LoVo (cell line): ENCODE measurements around the gene NEK6.

ENCODE experiments used
- DNase-seq: peaks from one replicate; pipeline ENCODE4 v3.0.0-alpha.2; 2016; ENCODE audit warnings: low spot score

NEK6 gene

GRCh38 chr9:124261736-124262648 is 4.2 kb downstream of the NEK6 start:
- DNase-seq: no peak

- DNase-seq: no peak
Observed at GRCh38 chr9:124262649-124262972, 4.9 kb downstream of the NEK6 start.

DNA sequence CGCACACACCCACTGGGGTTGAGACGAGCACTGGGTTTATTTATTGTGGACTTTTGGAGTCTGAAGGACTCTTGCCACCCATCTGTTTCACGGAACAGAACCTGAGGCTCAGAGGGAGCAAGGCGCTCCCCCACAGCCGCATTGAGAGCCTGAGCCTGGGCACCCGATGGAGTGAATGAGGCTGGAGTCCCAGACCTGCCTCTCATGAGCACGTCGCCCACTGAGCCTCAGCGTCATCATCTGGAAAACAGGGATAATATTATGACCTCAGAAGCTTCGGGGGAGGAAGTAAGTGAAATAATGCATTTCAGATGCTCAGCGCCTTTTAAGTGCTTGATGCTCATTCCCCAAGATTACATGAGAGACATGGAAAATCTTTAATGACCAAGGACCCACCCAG is 5.5 kb downstream of the NEK6 start:
- DNase-seq: no peak

DNA sequence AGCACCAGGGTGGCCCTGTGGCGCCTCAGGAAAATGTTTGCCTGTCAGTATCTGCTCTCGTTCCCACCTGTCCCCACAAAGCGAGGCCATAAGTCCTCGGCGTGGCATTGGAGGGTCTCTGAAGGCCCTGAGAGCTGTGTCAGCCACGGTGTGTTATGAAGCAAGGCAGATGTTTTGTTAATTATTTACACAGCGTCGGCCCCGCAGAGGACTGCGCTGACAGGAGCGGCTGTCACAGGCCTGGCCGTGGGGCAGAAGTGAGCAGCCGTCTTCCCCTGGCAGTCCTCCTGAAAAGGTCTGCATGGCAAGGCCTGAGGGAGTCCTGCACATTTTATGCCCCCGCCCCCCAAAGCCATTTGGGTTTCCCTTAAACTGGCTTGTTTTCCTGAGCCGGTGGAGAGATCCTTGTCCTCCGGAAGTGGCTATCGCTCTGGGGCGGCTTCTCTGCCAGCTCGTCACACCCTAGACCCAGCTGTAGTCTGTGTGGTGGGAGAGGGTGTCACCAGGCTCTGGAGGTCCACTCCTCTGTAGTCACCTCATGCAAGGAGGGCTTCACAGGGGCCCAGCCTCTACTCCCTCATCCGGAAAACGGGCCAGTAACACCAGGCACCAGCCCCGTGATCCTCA is 6.2 kb downstream of the NEK6 start:
- DNase-seq: no peak

- DNase-seq: peak; percentile 56
Observed at GRCh38 chr9:124264823-124265233, 7.1 kb downstream of the NEK6 start.

- no peak for DNase-seq
Observed at GRCh38 chr9:124265551-124265950, 7.8 kb downstream of the NEK6 start.

GRCh38 chr9:124266139-124266825 is 8.5 kb downstream of the NEK6 start:
- DNase-seq: no peak

GRCh38 chr9:124266826-124267201 is 9.1 kb downstream of the NEK6 start:
- no peak for DNase-seq

DNA sequence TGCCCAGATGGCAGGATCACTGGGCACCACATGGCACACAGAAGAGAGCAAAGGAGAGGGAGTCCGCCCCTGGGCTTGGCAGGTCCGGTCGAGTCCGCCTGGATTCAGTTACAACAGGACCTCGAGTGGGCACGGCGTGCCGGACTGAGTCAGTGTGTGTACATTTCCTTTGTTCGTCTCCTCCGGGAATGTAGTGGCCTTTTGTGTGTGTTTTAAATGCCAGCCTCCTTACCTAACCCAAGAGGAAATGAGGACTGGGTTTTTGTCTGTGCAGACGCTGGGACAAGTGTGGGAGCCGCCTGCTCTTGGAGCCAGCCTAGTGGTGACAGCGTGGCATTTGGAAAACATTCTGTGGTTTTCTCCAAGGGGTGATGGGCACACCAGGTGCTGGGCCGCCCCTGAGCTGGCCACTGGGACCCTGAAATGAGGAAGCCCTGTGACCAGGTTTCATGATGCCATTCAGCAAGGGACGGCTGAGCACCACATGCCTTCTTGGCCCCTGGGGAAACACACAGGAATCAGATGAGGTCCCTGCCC is 9.6 kb downstream of the NEK6 start:
- no peak for DNase-seq

DNA sequence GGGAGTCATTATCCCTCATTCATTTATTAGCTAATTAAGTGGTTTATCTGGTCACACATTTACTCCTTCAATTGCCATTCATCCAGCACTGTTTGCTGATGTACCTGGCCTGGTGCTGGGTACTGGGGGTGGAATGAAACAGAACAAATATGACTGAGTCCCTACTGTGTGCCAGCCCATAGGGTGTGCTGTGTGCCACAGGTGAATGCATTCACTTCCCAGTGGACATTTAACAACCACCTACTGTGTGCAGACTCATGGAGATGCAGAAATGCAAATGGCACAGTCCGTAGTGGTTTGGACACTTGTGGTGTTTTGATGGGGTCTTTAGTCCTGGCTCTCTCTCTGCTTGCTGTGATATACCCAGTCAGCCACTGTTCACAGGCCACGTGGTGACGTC is 10.5 kb downstream of the NEK6 start:
- DNase-seq: no peak

DNA sequence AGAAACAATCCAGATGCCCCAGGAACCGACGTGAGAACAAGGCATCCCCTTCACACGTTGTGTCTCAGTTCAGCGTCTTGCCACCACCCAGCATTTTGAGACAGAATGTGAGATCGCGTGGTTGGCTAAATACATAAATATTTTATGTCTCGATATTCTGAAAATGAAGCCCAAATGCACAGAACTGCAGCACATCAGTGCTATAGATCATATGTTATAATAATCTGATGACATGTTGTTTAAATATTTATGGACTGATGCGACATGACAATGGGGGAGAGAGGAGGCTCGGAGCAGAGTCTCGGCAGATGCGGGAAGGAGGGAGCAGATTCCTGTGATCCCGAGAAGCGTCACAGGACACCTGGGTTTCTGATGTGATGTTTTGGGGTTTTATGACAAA is 10.9 kb downstream of the NEK6 start:
- no peak for DNase-seq

GRCh38 chr9:124269556-124269955 is 11.8 kb downstream of the NEK6 start:
- DNase-seq: no peak

GRCh38 chr9:124270504-124271335 is 13.0 kb downstream of the NEK6 start:
- no peak for DNase-seq

DNA sequence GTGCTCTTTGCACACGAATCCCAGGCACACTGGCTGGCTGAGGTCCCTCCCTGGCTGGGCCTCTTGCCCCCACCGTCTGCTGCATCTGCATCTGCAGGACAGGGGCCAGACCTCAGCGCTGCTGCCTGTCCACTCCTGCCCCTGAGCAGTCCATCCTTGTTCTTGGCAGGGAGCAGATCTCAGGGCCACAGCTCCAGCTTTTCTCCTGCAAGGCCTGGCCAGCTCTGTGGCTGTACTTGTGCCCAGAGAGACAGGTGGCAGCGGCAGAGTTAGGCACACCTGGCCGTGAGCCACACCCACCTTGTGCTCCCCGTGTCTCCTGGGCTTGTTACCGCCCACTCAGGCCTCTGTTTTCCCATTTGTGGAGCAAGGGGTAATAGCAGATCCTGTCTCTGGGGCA is 13.9 kb downstream of the NEK6 start:
- no peak for DNase-seq

- DNase-seq: no peak
Observed at GRCh38 chr9:124272118-124272517, 14.4 kb downstream of the NEK6 start.

DNA sequence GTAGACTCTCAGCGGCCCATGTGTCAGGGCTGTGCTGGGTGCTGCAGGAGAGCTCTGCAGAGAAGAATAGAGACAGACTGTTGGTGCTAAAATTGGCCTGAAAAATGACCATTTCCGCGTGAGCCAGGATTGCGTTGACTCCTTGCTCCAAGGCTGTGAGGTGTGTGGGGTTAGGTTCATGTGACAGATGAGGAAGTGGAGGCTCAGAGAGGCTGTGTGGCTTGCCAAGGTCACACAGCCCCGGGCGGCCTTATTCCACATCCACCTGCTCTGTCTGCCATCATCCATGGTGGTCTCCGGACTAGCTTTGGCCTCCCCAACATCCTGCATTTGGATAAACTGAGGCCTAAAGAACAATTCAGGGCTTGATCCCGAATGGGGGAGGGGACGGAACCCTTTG is 15.2 kb downstream of the NEK6 start:
- no peak for DNase-seq

DNA sequence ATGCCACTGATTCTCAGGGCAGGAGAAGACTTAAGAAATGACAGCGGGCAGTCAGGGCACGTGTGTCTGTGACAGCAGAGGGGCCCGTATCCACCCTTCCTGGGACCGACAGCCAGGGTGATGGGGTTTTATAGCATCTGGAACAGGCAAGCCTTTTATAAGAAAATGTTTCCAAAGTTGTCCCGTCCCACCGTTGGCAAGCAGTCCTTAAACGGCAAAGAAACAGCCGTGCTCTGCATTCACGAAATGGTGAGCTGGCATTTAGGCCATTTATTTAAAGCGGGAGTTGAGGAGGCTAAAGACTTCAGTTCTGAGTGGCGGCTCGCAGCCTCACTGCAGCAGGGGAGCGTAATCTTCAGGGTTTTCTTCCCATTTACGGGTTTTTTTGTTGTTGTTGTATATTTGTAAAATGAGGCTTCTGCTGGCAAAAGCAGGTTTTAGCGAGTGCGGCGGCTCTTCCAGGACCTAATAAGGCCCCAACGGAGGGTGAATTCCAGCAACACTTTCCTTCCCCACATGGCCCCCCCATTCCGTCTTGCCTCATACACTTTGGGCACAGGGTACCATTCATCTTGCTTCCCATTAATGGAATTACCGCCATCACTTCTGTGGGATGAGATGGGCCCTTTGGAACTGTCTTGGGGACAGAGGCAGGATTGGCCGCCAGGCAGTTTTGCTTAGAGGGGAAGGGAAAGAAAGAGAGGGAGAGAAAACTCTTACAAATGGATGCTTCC is 15.8 kb downstream of the NEK6 start:
- DNase-seq: no peak

DNA sequence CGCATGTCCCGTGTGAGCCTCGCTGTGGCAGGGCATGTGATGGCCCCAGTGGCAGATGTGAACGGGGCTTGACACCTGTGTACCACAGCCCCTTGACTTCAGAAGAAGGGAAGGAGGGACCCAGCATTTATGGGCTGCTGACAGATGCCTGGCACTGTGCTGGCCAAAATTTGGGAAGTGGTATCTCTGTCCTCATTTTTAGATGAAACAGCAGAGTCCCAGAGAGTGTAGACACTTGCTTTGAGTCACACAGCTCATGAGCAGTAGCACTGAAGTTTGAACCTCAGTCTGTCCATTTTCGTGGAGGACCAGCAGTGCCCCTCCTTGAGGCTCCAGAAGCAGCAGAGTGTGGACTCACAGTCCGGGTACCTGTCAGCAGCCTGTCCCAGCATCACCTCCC is 16.5 kb downstream of the NEK6 start:
- no peak for DNase-seq

- DNase-seq: no peak
Observed at GRCh38 chr9:124274738-124275137, 17.0 kb downstream of the NEK6 start.

- DNase-seq: no peak
Observed at GRCh38 chr9:124277420-124277819, 19.7 kb downstream of the NEK6 start.

- DNase-seq: no peak
Observed at GRCh38 chr9:124278054-124278540, 20.3 kb downstream of the NEK6 start.
